HUES48 (cell line): ENCODE results near the gene DNAH2.
"Not testable (repeated sequence)": the region's sequence is repeated elsewhere in the genome, so short reads cannot be mapped to it uniquely, and the experiment has no call there.

Experiments used
- H3K27ac ChIP-seq: one replicate; pipeline ENCODE4 v1.7.0; 2013; ENCODE audit warnings: low read depth, low read length, inconsistent platforms
- H3K27me3 ChIP-seq: 2 replicates; pipeline ENCODE4 v1.6.1; 2013; ENCODE audit warnings: mild to moderate bottlenecking, low read length; ENCODE audit not compliant: control insufficient read depth, insufficient read depth
- H3K36me3 ChIP-seq: 2 replicates; pipeline ENCODE4 v1.6.1; 2013; ENCODE audit warnings: low read length; ENCODE audit not compliant: control insufficient read depth, insufficient read depth
- H3K4me1 ChIP-seq: 2 replicates; pipeline ENCODE4 v1.6.1; 2013; ENCODE audit warnings: mild to moderate bottlenecking, low read length; ENCODE audit not compliant: control insufficient read depth, insufficient read depth
- H3K4me3 ChIP-seq: 2 replicates; pipeline ENCODE4 v1.5.1; 2013; ENCODE audit warnings: mild to moderate bottlenecking, low read depth, low read length
- H3K9ac ChIP-seq: 2 replicates; pipeline ENCODE4 v1.6.1; 2013; ENCODE audit warnings: mild to moderate bottlenecking, low read depth, low read length, moderate library complexity
- H3K9me3 ChIP-seq: 2 replicates; pipeline ENCODE4 v1.6.1; 2013; ENCODE audit warnings: low read length; ENCODE audit not compliant: control insufficient read depth, insufficient read depth

Gene DNAH2

GRCh38 chr17:7864384-7864783 lies 146.8 kb downstream of the DNAH2 start:
- not testable (repeated sequence) for H3K36me3 ChIP-seq, H3K9me3 ChIP-seq, H3K9ac ChIP-seq, H3K27ac ChIP-seq, H3K4me1 ChIP-seq, H3K4me3 ChIP-seq, H3K27me3 ChIP-seq

- Histone ChIP-seq H3K27ac (no peak overlapping the region), H3K27me3 (no peaks in the 10 kb centered on the region), H3K9ac (no peak overlapping the region), H3K36me3 (peaks cover 3% of the 10 kb centered on the region; the same call in 1 of the 2 replicates), H3K9me3 (no peaks in the 10 kb centered on the region), H3K4me3 (no peak overlapping the region), H3K4me1 (peaks cover 5% of the 10 kb centered on the region)
Measured at GRCh38 chr17:7864995-7865650, 147.6 kb downstream of the DNAH2 start.

DNA sequence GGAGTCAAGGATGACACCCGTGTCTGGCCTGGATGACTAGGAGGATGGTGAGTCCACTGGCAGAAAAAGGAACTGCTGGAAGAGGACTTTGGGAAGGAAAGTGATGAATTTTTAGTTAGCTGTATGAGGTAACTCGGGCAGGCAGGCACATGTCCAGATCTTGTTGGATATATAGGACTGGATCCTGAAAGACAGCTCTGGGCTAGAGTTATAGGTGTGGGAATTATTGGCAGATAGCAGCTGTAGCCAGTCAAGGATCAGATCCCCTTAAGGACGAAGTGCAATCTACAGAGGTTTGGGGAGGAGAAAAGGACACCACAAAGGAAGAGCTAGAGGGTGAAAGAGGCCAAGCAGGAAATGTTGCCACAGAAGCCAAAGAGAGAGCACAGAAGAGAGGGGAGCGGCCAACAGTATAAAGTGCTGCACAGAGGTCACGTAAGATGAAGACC lies 150.4 kb downstream of the DNAH2 start:
- no peaks in the 10 kb centered on the region for H3K36me3 ChIP-seq
- peaks cover 3% of the 10 kb centered on the region for H3K4me1 ChIP-seq
- H3K9ac ChIP-seq, result no peak overlapping the region
- H3K27ac ChIP-seq, result no peak overlapping the region
- no peaks in the 10 kb centered on the region for H3K27me3 ChIP-seq
- H3K4me3 ChIP-seq, result no peak overlapping the region
- H3K9me3 ChIP-seq, result no peaks in the 10 kb centered on the region

DNA sequence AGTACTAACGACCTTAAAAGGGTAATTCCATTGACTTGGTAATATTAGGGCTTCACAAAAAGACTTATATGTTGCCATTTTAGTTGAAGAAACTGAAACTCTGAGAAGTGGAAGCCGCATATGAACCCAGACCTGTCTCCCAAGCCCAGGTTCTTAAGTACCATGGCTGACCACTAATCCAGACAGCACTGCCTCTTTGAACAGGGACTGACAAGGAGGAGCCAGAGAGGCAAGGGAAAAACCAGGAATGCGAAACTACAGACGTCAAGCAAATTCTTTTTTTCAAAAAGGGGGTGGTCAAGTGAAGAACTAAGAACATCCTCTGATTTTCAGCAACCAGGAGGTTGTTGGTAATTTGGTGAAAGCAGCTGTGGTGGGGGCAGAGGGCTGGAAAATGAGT lies 155.5 kb downstream of the DNAH2 start:
- H3K9me3 ChIP-seq, result no peaks in the 10 kb centered on the region
- H3K36me3 ChIP-seq, result no peaks in the 10 kb centered on the region
- no peak overlapping the region for H3K4me3 ChIP-seq
- no peaks in the 10 kb centered on the region for H3K27me3 ChIP-seq
- no peak overlapping the region for H3K27ac ChIP-seq
- no peaks in the 10 kb centered on the region for H3K4me1 ChIP-seq
- H3K9ac ChIP-seq, result no peak overlapping the region

GRCh38 chr17:7875804-7876370 lies 158.3 kb downstream of the DNAH2 start:
- H3K9me3 ChIP-seq, result no peaks in the 10 kb centered on the region
- H3K4me3 ChIP-seq, result no peak overlapping the region
- no peak overlapping the region for H3K9ac ChIP-seq
- H3K36me3 ChIP-seq, result peaks cover 10% of the 10 kb centered on the region
- no peak overlapping the region for H3K27ac ChIP-seq
- no peaks in the 10 kb centered on the region for H3K27me3 ChIP-seq
- no peaks in the 10 kb centered on the region for H3K4me1 ChIP-seq

DNA sequence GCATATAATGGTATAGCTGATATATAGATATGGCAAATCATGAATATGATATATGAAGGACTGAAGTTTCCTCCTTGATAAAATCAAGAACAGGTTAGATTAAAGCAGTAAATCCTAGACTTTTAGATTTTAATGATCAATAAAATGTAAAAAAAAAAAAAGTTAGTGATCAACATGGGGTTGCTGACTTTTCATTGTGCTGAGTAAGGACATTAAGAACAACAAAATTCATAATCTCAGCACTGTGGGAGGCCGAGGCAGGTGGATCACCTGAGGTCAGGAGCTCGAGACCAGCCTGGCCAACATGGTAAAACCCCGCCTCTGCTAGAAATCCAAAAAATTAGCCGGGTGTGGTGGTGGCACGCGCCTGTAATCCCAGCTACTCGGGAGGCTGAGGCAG lies 160.7 kb downstream of the DNAH2 start:
- Histone ChIP-seq H3K9ac (no peak overlapping the region), H3K4me1 (no peaks in the 10 kb centered on the region), H3K27ac (no peak overlapping the region), H3K9me3 (no peaks in the 10 kb centered on the region), H3K27me3 (no peaks in the 10 kb centered on the region), H3K4me3 (no peak overlapping the region), H3K36me3 (peaks cover 10% of the 10 kb centered on the region)

DNA sequence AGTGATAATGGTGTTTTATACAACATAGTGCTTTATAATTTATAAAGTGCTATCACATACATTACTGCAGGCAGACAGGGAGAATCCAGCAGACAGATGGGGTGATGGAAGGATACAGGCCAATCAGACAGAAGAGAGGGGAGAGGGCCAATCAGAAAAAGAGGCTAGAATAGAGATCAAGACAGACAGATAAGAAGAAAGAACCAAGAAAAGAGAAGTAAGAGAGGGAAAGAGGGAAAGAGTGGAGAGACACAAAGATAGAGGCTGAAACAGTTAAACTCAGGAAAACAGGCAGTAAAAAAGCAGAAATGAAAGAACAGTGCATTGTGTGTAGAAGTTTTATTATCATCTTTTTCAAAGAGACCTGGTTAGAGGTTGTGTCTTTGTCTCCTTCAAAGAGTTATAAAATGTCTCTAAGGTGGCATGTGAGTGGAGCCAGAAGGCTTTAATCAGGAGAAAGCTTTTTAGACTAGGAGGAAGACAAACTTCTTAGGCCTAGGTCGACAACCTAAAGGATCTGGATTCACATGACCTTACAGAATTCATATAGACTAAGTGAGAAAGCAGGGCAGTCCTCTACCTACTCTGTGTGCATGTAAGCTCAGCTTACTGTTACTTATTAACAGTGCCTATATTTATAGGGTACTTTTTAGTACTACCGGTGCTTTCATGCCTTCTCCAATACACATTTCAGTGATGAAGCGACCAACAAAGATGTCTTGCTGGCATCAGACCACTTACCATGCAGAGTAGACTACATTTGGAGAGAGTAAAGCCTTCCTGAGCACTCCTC lies 162.7 kb downstream of the DNAH2 start:
- Histone ChIP-seq H3K27ac (no peak overlapping the region), H3K27me3 (no peaks in the 10 kb centered on the region), H3K9ac (no peak overlapping the region), H3K4me1 (peaks cover 9% of the 10 kb centered on the region), H3K4me3 (no peak overlapping the region), H3K36me3 (peaks cover 10% of the 10 kb centered on the region), H3K9me3 (no peaks in the 10 kb centered on the region)

- Histone ChIP-seq H3K4me1 (peaks cover 9% of the 10 kb centered on the region), H3K27me3 (peaks cover 10% of the 10 kb centered on the region), H3K9me3 (no peaks in the 10 kb centered on the region), H3K9ac (no peak overlapping the region), H3K4me3 (no peak overlapping the region), H3K27ac (no peak overlapping the region), H3K36me3 (peaks cover 10% of the 10 kb centered on the region)
Measured at GRCh38 chr17:7881276-7882054, 163.9 kb downstream of the DNAH2 start.

- Histone ChIP-seq H3K36me3 (peaks cover 10% of the 10 kb centered on the region), H3K9me3 (no peaks in the 10 kb centered on the region), H3K27ac (no peak overlapping the region), H3K4me3 (no peak overlapping the region), H3K4me1 (peaks cover 14% of the 10 kb centered on the region), H3K9ac (no peak overlapping the region), H3K27me3 (peaks cover 11% of the 10 kb centered on the region)
Measured at GRCh38 chr17:7882068-7882467, 164.5 kb downstream of the DNAH2 start.

GRCh38 chr17:7882629-7883028 lies 165.1 kb downstream of the DNAH2 start:
- Histone ChIP-seq H3K4me3 (no peak overlapping the region), H3K9me3 (no peaks in the 10 kb centered on the region), H3K9ac (no peak overlapping the region), H3K36me3 (peaks cover 10% of the 10 kb centered on the region), H3K4me1 (peaks cover 18% of the 10 kb centered on the region), H3K27me3 (peaks cover 11% of the 10 kb centered on the region), H3K27ac (no peak overlapping the region)
